ENCODE results near the gene DOK1.

DOK1 gene

GRCh38 chr2:74571058-74571457 is 16.5 kb downstream of the DOK1 start:
- no peak for DNase-seq

- DNase-seq = no peak
These were observed 17.8 kb downstream of the DOK1 start for GRCh38 chr2:74572178-74572925.

GRCh38 chr2:74573747-74574562 is 19.4 kb downstream of the DOK1 start:
- DNase-seq = no peak

- DNase-seq = no peak
These were observed 20.8 kb downstream of the DOK1 start for GRCh38 chr2:74575320-74575719.

DNA sequence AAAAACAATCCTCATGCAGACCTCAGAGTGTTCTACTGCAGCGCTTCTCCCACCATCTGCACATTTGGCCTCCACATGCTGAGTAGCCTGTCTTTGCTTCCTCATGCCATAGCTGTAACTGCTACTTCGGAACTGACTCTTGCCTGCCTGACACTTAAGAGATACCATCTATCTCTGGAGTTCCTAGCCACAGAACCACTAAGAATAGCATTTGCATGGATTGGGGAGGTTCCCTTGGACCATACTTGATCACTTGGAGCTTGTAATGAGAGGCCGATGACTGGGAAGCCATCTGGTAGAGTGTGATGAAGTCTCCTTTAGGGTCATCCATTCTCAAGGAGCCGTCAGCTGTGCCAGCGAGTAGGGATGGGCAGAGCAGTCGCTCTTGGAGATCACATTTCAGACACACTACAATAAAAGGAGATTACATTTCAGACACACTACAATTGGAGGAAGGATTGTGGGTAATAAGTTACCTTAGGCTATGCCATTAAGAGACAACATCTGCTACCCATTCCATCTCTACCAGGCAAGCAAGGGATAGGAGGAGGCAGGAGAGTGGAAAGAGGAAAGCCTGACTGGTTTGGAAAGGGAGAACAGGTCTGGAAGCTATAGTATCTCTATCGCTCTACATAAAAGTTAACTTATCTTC is 21.8 kb downstream of the DOK1 start:
- no peak for DNase-seq

DNA sequence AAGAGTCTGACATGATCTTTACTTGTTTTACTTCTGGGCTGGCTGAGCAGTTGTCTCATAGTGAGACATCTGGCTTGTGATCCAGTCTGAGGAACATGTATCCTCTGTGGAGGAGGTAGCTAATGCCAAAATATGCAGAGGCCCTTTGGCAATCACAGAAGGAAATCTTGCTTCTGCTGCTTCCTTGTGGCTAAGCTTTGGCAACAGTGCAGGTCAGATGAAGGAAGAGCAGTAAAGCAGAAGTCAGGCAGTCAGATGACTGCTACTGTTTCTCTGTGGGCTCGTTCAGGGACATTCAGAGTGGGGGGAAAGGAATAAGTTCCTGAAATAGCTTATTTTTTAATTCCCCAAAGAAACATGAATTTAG is 22.3 kb downstream of the DOK1 start:
- DNase-seq = no peak

DNA sequence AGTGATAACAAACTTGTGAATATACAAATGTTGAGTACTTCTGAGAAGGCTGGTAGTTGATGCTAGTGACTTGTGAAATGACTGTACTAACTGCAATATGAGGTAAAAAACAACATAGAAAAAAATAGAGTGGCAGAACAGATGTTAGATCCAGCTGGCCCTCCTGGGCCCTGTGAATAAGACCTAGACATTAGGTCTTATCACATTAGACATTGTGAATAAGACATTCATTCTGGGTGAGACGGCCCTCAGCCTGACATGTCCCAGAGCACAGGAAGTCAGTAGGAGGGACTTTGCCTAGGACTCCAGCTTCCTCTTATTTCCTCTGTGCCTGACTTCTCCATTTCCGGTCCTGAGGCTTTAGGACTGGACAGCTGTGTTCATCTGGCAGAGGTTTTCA is 22.9 kb downstream of the DOK1 start:
- no peak for DNase-seq

DNA sequence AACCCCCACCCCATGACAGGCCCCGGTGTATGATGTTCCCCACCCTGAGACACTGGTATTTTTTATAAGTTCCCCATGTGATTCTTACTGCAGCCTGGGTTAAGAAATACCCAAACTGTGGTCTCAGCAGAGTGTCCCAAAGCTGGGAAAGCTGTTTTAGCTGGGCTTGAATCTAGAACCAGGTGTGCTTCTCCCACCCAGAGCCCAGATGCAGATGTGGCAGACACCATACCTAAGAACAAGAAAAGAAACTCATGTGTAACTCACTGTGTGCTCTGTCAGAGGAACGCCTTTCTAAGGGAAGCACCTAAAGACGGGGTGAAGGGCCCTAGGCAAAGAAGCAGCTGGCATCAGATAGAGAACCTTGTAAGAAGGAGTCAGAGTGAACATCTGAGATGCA is 23.9 kb downstream of the DOK1 start:
- no peak for DNase-seq

DNA sequence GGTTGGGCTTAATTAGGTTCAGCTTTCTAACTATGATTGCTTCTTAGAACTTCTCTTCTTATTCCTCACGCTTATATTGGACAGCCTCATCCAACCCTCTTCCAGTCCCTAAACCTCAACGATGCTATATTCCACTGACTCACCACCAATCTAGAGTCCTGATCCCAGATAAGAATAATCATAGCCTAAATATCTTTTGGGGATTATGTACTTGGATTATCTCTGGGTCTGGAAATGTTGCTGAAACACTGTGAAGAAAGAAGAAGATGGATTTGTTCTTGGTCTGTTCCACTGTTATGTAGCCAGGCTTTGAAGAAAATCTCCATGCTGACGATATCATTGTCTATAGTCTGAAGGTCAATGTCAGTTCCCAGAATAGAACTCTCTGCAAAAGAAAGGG is 26.9 kb downstream of the DOK1 start:
- DNase-seq = no peak

DNA sequence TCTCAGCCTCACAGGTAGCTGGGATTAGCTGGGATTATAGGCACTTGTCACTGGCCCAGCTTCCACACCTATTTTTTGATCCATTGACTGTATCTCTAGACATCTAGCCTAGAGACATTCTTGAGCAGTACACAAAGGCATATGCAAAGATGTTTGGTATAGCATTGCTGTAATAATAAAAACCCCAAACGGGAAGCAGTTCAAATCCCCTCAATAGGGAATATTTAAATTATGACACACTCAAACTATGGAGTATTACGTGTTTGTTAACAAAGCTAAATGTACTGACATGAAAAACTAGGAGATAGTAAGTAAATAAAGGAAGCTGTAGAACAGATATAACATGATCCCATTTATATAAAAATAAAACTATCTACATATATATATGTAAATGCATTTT is 27.7 kb downstream of the DOK1 start:
- DNase-seq = no peak

DNA sequence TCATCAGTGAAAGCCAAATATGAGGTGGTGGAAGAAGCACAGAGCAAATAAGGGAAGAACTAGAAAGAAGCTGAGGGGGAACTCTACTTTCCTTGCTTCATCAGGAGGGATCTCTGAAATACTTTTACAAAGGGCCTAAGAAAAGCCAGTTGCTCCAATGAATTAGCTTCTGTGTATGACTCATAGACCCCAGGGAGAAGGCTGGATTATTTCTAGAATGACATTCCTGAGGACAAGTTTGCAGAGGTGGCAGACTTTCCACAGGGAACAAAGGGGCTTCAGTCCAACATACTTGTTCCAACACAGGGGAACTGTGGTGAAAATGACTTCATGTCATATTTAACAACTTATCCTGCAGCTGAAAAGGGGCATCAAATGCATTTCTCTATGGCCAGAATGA is 29.0 kb downstream of the DOK1 start:
- DNase-seq = no peak

DNA sequence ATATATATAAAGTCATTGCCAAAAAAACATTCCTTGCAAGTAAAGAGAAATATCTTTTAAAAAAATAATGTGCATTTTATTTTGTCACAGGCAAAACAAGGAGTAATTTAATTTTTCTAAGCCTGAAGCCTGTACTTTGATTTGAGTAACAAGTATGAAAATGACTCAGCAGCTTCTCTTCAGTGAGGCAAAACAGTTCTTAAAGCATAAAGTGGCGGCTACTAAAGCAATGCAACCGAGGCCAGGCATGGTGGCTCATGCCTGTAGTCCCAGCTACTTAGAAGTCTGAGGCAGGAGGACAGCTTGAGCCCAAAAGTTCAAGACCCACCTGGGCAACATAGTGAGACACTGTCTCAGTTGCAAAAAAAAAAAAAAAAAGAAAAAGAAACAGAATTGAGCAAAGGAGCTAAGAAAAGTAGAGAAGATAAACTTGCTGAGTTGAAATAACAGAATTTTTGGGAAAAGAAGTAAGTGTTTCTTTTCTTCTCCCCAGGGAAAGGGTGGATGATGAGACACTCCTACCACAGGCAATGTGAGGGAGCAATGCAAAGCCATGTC is 29.6 kb downstream of the DOK1 start:
- DNase-seq = no peak

- peak; percentile 34 for DNase-seq
These were observed 31.1 kb downstream of the DOK1 start for GRCh38 chr2:74585406-74586185.

- peak; percentile 39 for DNase-seq
These were observed 33.3 kb downstream of the DOK1 start for GRCh38 chr2:74587664-74588277.

GRCh38 chr2:74588664-74589063 is 34.1 kb downstream of the DOK1 start:
- no peak for DNase-seq

- no peak for DNase-seq
These were observed 39.6 kb downstream of the DOK1 start for GRCh38 chr2:74593826-74594772.

- no peak for DNase-seq
These were observed 42.1 kb downstream of the DOK1 start for GRCh38 chr2:74596584-74596983.

- DNase-seq = no peak
These were observed 42.9 kb downstream of the DOK1 start for GRCh38 chr2:74597410-74597809.

DNA sequence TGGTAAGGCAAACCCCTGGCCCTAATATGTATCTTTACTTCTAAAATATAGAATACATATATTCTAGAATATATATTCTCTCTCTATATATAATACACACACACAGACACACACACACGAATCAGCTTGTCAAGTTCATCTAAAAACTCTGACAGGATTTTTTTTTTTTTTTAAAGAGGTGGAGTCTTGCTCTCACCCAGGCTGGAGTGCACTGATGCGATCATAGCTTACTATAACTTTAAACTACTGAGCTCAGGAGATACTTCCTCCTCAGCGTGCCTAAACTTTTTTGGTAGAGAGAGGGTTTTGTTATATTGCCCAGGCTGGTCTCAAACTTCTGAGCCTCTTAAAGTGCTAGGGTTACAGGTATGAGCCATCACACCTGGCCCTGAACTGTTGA is 45.2 kb downstream of the DOK1 start:
- no peak for DNase-seq

GRCh38 chr2:74602586-74603281 is 48.2 kb downstream of the DOK1 start:
- no peak for DNase-seq

All from DMS79 treated with DMSO at 0.1 percent for 48 hours (cell line).